NT2/D1 (cell line): ENCODE results near the gene IGF2BP1.
A peak's percentile ranks its signal among the peaks of the same experiment; 100 is the strongest.
"Not testable (repeated sequence)": the region's sequence is repeated elsewhere in the genome, so short reads cannot be mapped to it uniquely, and the experiment has no call there.

Experiments used
- DNase-seq: peaks from one replicate; pipeline ENCODE4 v3.0.0-alpha.2; 2011; ENCODE audit warnings: low read depth, low spot score
- H3K27me3 ChIP-seq: 2 replicates; pipeline ENCODE4 v1.6.0; 2011; ENCODE audit warnings: mild to moderate bottlenecking; ENCODE audit not compliant: insufficient read length, insufficient read depth
- H3K36me3 ChIP-seq: 2 replicates; pipeline ENCODE4 v1.6.1; 2011; ENCODE audit warnings: mild to moderate bottlenecking, low read length, mixed read lengths; ENCODE audit not compliant: insufficient read depth, insufficient read length
- H3K4me1 ChIP-seq: 2 replicates; pipeline ENCODE4 v1.5.1; 2011; ENCODE audit not compliant: insufficient read depth, insufficient read length
- H3K4me3 ChIP-seq: 2 replicates; pipeline ENCODE4 v1.5.1; 2011; ENCODE audit warnings: low read depth; ENCODE audit not compliant: insufficient read length
- H3K9ac ChIP-seq: 2 replicates; pipeline ENCODE4 v1.6.0; 2011; ENCODE audit warnings: low read depth; ENCODE audit not compliant: insufficient read length
- H3K9me3 ChIP-seq: 2 replicates; pipeline ENCODE4 v1.5.1; 2011; ENCODE audit warnings: mild to moderate bottlenecking, low read length; ENCODE audit not compliant: insufficient read depth
- SUZ12 ChIP-seq: IDR thresholded peaks from 2 replicates; pipeline ENCODE4 v1.6.1; 2011; ENCODE audit not compliant: insufficient read length, insufficient read depth; ENCODE audit errors: extremely low read depth
- YY1 ChIP-seq: IDR thresholded peaks from 2 replicates; pipeline ENCODE4 v1.6.1; 2011; ENCODE audit not compliant: insufficient read length, insufficient read depth
- ZNF274 ChIP-seq: IDR thresholded peaks from 2 replicates; pipeline ENCODE4 v1.6.1; 2011; ENCODE audit warnings: mild to moderate bottlenecking, low read depth, low read length

IGF2BP1 gene

GRCh38 chr17:49005140-49005539, 8.0 kb downstream of the IGF2BP1 start:
- no peak for TF ChIP-seq SUZ12
- no peak for TF ChIP-seq YY1
- TF ChIP-seq ZNF274 = no peak
- Histone ChIP-seq H3K36me3 (peaks cover 60% of the 10 kb centered on the region), H3K4me3 (no peak overlapping the region), H3K27me3 (no peaks in the 10 kb centered on the region), H3K9me3 (no peaks in the 10 kb centered on the region), H3K4me1 (peaks cover 14% of the 10 kb centered on the region), H3K9ac (no peak overlapping the region)
- no peak for DNase-seq

DNA sequence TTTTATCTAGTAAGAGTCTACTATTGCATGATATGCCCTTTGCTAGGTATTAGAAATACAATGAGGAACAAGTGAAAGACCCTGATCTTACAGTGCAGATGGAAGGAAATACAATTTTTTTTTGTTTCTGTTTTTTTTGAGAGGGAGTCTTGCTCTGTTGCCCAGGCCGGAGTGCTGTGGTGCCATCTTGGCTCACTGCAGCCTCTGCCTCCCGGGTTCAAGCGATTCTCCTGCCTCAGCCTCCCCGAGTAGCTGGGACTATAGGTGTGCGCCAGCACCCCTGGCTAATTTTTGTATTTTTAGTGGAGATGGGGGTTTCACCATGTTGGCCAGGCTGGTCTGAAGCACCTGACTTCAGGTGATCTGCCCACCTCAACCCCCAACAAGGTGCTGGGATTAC, 11.7 kb downstream of the IGF2BP1 start:
- H3K27me3 ChIP-seq, H3K4me3 ChIP-seq, DNase-seq, H3K9me3 ChIP-seq, H3K9ac ChIP-seq: not testable (repeated sequence)
- Histone ChIP-seq H3K4me1 (peaks cover 14% of the 10 kb centered on the region), H3K36me3 (peaks cover 62% of the 10 kb centered on the region)

- peak overlapping the region; percentile 88 for H3K9ac ChIP-seq
- H3K36me3 ChIP-seq = peaks cover 48% of the 10 kb centered on the region
- H3K9me3 ChIP-seq = no peaks in the 10 kb centered on the region
- H3K4me1 ChIP-seq = peaks cover 20% of the 10 kb centered on the region
- no peak for TF ChIP-seq SUZ12
- TF ChIP-seq YY1 = no peak
- no peak for TF ChIP-seq ZNF274
- DNase-seq = no peak
- H3K27me3 ChIP-seq = no peaks in the 10 kb centered on the region
- H3K4me3 ChIP-seq = no peak overlapping the region
Measured at GRCh38 chr17:49012769-49013255, 15.6 kb downstream of the IGF2BP1 start.

DNA sequence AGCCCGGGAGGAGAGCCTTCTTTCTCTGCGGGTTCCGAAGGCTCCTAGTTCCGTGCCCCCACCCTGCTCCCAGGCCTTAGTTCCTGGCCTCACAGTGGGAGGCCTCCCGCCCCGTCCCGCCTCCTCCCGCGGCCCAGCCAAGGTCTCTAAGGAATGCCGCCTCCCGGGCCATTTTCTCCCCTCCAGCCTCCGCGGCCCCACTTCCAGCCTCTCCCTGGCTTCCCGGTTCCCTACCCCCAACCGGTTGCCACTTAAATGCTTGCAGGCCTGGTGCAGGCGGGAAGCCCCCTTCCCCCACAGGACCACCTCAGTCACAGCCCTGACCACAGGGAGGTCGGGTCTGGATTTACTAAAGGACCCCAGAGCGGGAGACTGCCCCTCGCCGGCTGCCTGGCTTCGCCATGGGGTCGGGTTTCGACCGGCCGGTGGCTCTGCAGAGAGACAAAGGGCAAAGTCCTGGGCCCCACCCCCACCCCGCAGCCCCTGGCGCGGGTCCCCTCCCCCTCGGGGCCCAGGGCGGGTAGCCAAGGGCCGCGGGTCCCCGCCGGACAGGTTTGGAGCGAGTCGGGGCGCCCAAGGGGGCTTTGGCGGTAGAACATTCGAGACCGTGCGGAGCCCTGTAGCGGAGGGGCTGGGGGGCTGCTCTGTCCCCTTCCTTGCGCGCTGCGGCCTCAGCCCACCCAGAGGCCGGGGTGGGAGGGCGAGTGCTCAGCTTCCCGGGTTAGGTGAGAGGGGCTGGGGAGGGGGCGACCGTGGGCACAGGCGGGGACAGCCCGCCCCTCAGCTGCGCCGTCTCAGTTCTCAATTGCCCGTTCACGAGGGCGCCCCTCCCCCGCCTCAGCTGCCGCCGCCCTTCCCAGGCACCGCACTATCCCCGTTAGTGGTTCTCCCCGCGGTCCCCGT, 16.4 kb downstream of the IGF2BP1 start:
- H3K4me3 ChIP-seq = peak overlapping the region; percentile 36
- no peaks in the 10 kb centered on the region for H3K27me3 ChIP-seq
- TF ChIP-seq SUZ12 (no peak), YY1 (no peak), ZNF274 (no peak)
- peaks cover 20% of the 10 kb centered on the region for H3K4me1 ChIP-seq
- H3K9ac ChIP-seq = peak overlapping the region; percentile 88
- DNase-seq = no peak
- no peaks in the 10 kb centered on the region for H3K9me3 ChIP-seq
- H3K36me3 ChIP-seq = peaks cover 47% of the 10 kb centered on the region

GRCh38 chr17:49015179-49015923, 18.2 kb downstream of the IGF2BP1 start:
- peak overlapping the region; percentile 2 for H3K9ac ChIP-seq
- TF ChIP-seq ZNF274 (no peak), YY1 (no peak), SUZ12 (no peak)
- DNase-seq = no peak
- H3K27me3 ChIP-seq = no peaks in the 10 kb centered on the region
- no peak overlapping the region for H3K4me3 ChIP-seq
- H3K4me1 ChIP-seq = peaks cover 24% of the 10 kb centered on the region
- H3K9me3 ChIP-seq = no peaks in the 10 kb centered on the region
- peaks cover 59% of the 10 kb centered on the region for H3K36me3 ChIP-seq

DNA sequence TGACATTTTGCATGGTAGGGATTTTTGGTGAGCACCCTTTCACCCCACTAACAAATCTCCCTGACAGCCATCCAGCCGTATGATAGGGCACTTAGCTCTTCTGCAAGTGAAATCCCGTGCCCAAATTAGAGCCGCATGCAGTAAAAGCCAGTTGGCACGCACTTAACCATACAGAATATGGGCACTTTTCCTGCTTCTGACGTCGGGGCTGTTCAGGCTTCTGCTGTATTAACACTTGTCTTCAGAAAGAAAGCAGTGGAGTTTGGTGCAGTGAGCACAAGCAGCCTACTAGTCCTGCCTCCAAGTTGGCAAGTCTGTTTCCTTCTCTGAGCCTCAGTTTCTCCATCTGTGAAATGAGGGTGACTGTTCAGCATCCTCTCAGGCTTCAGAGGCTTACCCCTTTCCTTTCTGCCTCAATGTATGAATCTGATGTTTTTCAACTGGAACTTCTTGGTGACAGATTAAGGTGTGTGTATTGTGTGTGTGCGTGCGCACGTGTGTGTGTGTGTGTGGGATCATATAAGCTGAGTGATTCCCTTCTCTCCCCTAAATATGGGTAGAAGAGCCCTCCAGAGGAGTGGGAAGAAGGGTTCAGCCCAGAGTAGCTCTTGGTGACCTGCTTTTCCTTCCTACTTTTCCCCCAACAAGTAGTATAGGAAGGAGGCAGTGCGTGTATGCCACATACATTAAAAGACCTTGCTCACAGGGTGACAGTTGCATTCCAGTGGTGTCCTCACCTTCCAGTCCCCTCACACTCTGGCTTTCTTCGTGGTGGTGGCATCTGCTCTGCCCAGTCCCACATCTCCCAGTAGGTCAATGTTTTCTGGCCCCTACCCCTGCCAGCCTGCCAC, 19.0 kb downstream of the IGF2BP1 start:
- no peak for TF ChIP-seq SUZ12
- no peak for TF ChIP-seq YY1
- TF ChIP-seq ZNF274 = no peak
- Histone ChIP-seq H3K4me1 (peaks cover 24% of the 10 kb centered on the region), H3K4me3 (no peak overlapping the region), H3K9me3 (no peaks in the 10 kb centered on the region), H3K36me3 (peaks cover 55% of the 10 kb centered on the region), H3K27me3 (no peaks in the 10 kb centered on the region), H3K9ac (no peak overlapping the region)
- no peak for DNase-seq
